Activated CD8-positive, alpha-beta T cell treated with anti-CD3 and anti-CD28 coated beads, Interleukin-2, amount 10 ng/mL, durations not matched to agents 7 days and 5 days (primary cell): Measurements from ENCODE around the gene ITGB1. TPM values are rescaled to one million over a fixed set of nuclear protein-coding genes. Genes with fewer than 3 reads are reported as not detected.
"Not testable (repeated sequence)": the region's sequence is repeated elsewhere in the genome, so short reads cannot be mapped to it uniquely, and the experiment has no call there.

Source experiments
- ATAC-seq: fragments of 150-1000 bp; cut with Tn5 transposase; one replicate; pipeline ENCODE4 v1.10.0; 2021; ENCODE audit warnings: moderate library complexity
- CTCF ChIA-PET: fragments of 350-600 bp; sonication (Branson Sonifier 250); formaldehyde crosslinking; loops from one replicate; lab custom pipeline; 2021; ENCODE audit warnings: antibody characterized with exemption; lab: Charles Lee
- POLR2A ChIA-PET: fragments of 350-600 bp; sonication (Branson Sonifier 250); formaldehyde crosslinking; loops from one replicate; lab custom pipeline; 2021; ENCODE audit warnings: antibody characterized with exemption; lab: Charles Lee
- DNase-seq: peaks from one replicate; pipeline ENCODE4 v3.0.0-alpha.2; 2020
- H3K27ac Mint-ChIP-seq: one replicate; pipeline ENCODE4 v1.8.0; 2021; ENCODE audit warnings: mild to moderate bottlenecking, mixed read lengths
- H3K27me3 Mint-ChIP-seq: one replicate; pipeline ENCODE4 v1.8.0; 2021; ENCODE audit warnings: low read depth, mixed read lengths
- H3K36me3 Mint-ChIP-seq: one replicate; pipeline ENCODE4 v1.8.0; 2021; ENCODE audit warnings: low read depth, mixed read lengths
- H3K4me1 Mint-ChIP-seq: one replicate; pipeline ENCODE4 v1.8.0; 2021; ENCODE audit warnings: low read depth, mixed read lengths
- H3K4me3 Mint-ChIP-seq: one replicate; pipeline ENCODE4 v1.8.0; 2021; ENCODE audit warnings: mild to moderate bottlenecking, mixed read lengths
- H3K9me3 Mint-ChIP-seq: one replicate; pipeline ENCODE4 v1.8.0; 2022; ENCODE audit warnings: mixed read lengths; ENCODE audit not compliant: insufficient read depth
- total RNA-seq, 2 experiments: library from RNA; stranded (reverse); gene quantifications; one replicate each; pipeline ENCODE4 v1.2.3, GENCODE V29; 2021

The ITGB1 gene
- total RNA-seq, 2 experiments from 2014 or later = 35.0 to 40.2 TPM

GRCh38 chr10:32927750-32928149 lies 30.3 kb downstream of the ITGB1 start:
- Mint-ChIP-seq H3K4me1 (peaks cover 15% of the 10 kb centered on the region), H3K36me3 (peaks cover 34% of the 10 kb centered on the region), H3K27ac (no peak overlapping the region), H3K27me3 (no peaks in the 10 kb centered on the region), H3K9me3 (peaks cover 10% of the 10 kb centered on the region), H3K4me3 (no peak overlapping the region)
- ChIA-PET POLR2A (no interaction called here), CTCF (no interaction called here)
- ATAC-seq = no peak
- no peak for DNase-seq

- no peak overlapping the region for H3K27ac Mint-ChIP-seq
- H3K9me3 Mint-ChIP-seq = peaks cover 10% of the 10 kb centered on the region
- POLR2A ChIA-PET = no interaction called here
- CTCF ChIA-PET = no interaction called here
- no peak overlapping the region for H3K4me3 Mint-ChIP-seq
- peaks cover 9% of the 10 kb centered on the region for H3K4me1 Mint-ChIP-seq
- peaks cover 41% of the 10 kb centered on the region for H3K36me3 Mint-ChIP-seq
- ATAC-seq (no peak), DNase-seq (no peak)
- H3K27me3 Mint-ChIP-seq = no peaks in the 10 kb centered on the region
Observed at GRCh38 chr10:32923849-32924248, 34.2 kb downstream of the ITGB1 start.

- H3K36me3 Mint-ChIP-seq = peaks cover 40% of the 10 kb centered on the region
Observed at GRCh38 chr10:32923134-32923533, 34.9 kb downstream of the ITGB1 start.

GRCh38 chr10:32922170-32922569 lies 35.9 kb downstream of the ITGB1 start:
- CTCF ChIA-PET = no interaction called here
- Mint-ChIP-seq H3K27me3 (no peaks in the 10 kb centered on the region), H3K9me3 (peaks cover 9% of the 10 kb centered on the region), H3K4me1 (peaks cover 8% of the 10 kb centered on the region), H3K36me3 (peaks cover 37% of the 10 kb centered on the region), H3K27ac (no peak overlapping the region), H3K4me3 (no peak overlapping the region)
- DNase-seq (no peak), ATAC-seq (no peak)
- POLR2A ChIA-PET = no interaction called here

More at GRCh38 chr10:32923134-32923533, 34.9 kb downstream of the ITGB1 start:
- Mint-ChIP-seq H3K9me3 (peaks cover 10% of the 10 kb centered on the region), H3K4me3 (no peak overlapping the region), H3K4me1 (peaks cover 8% of the 10 kb centered on the region), H3K27ac (no peak overlapping the region), H3K27me3 (no peaks in the 10 kb centered on the region)
- DNase-seq (no peak), ATAC-seq (no peak)
- ChIA-PET POLR2A (interaction anchor here (0.6 kb wide), 2 partner anchors 100 to 1891 kb away, joined by 3 read pairs; no protein-coding TSS in a partner anchor), CTCF (no interaction called here)

GRCh38 chr10:32917817-32918216 lies 40.2 kb downstream of the ITGB1 start:
- peaks cover 48% of the 10 kb centered on the region for H3K36me3 Mint-ChIP-seq
- H3K4me1 Mint-ChIP-seq, H3K27me3 Mint-ChIP-seq, H3K27ac Mint-ChIP-seq, CTCF ChIA-PET, H3K9me3 Mint-ChIP-seq, H3K4me3 Mint-ChIP-seq, DNase-seq, ATAC-seq, POLR2A ChIA-PET: not testable (repeated sequence)

GRCh38 chr10:32911285-32912016 lies 46.6 kb downstream of the ITGB1 start:
- ChIA-PET POLR2A (no interaction called here), CTCF (no interaction called here)
- Mint-ChIP-seq H3K4me3 (no peak overlapping the region), H3K4me1 (no peaks in the 10 kb centered on the region), H3K36me3 (peaks cover 47% of the 10 kb centered on the region), H3K27ac (no peak overlapping the region), H3K27me3 (no peaks in the 10 kb centered on the region), H3K9me3 (no peaks in the 10 kb centered on the region)
- ATAC-seq (no peak), DNase-seq (no peak)

- H3K9me3 Mint-ChIP-seq, H3K4me1 Mint-ChIP-seq, POLR2A ChIA-PET, H3K4me3 Mint-ChIP-seq, ATAC-seq, H3K27ac Mint-ChIP-seq, H3K27me3 Mint-ChIP-seq, DNase-seq: not testable (repeated sequence)
- CTCF ChIA-PET = interaction anchor here (1.0 to 1.6 kb wide), 2 partner anchors 97 to 99 kb away, joined by 3 to 6 read pairs; no protein-coding TSS in a partner anchor
- H3K36me3 Mint-ChIP-seq = peaks cover 35% of the 10 kb centered on the region
Observed at GRCh38 chr10:32909970-32910369, 48.1 kb downstream of the ITGB1 start.

GRCh38 chr10:32909456-32909855 lies 48.6 kb downstream of the ITGB1 start:
- Mint-ChIP-seq H3K4me1 (no peaks in the 10 kb centered on the region), H3K27ac (no peak overlapping the region), H3K9me3 (no peaks in the 10 kb centered on the region), H3K4me3 (no peak overlapping the region), H3K36me3 (peaks cover 30% of the 10 kb centered on the region), H3K27me3 (no peaks in the 10 kb centered on the region)
- ChIA-PET POLR2A (no interaction called here), CTCF (interaction anchor here (1.0 to 1.6 kb wide), 2 partner anchors 98 to 99 kb away, joined by 3 to 6 read pairs; no protein-coding TSS in a partner anchor)
- no peak for ATAC-seq
- no peak for DNase-seq

GRCh38 chr10:32906595-32906994 lies 51.4 kb downstream of the ITGB1 start:
- ATAC-seq (no peak), DNase-seq (no peak)
- no peak overlapping the region for H3K27ac Mint-ChIP-seq
- H3K4me1 Mint-ChIP-seq = no peaks in the 10 kb centered on the region
- H3K4me3 Mint-ChIP-seq = no peak overlapping the region
- ChIA-PET POLR2A (no interaction called here), CTCF (no interaction called here)
- no peaks in the 10 kb centered on the region for H3K27me3 Mint-ChIP-seq
- H3K36me3 Mint-ChIP-seq = peaks cover 15% of the 10 kb centered on the region
- H3K9me3 Mint-ChIP-seq = no peaks in the 10 kb centered on the region

- POLR2A ChIA-PET = no interaction called here
- CTCF ChIA-PET = no interaction called here
- Mint-ChIP-seq H3K9me3 (no peaks in the 10 kb centered on the region), H3K4me1 (no peaks in the 10 kb centered on the region), H3K27me3 (no peaks in the 10 kb centered on the region), H3K27ac (no peak overlapping the region), H3K4me3 (no peak overlapping the region), H3K36me3 (peaks cover 10% of the 10 kb centered on the region)
- DNase-seq (no peak), ATAC-seq (no peak)
Observed at GRCh38 chr10:32905466-32905865, 52.6 kb downstream of the ITGB1 start.

GRCh38 chr10:32901815-32902214 lies 56.2 kb downstream of the ITGB1 start:
- peaks cover 9% of the 10 kb centered on the region for H3K36me3 Mint-ChIP-seq
- H3K9me3 Mint-ChIP-seq = no peaks in the 10 kb centered on the region
- no peaks in the 10 kb centered on the region for H3K27me3 Mint-ChIP-seq
- no peak for ATAC-seq
- ChIA-PET CTCF (no interaction called here), POLR2A (no interaction called here)
- no peak overlapping the region for H3K27ac Mint-ChIP-seq
- no peaks in the 10 kb centered on the region for H3K4me1 Mint-ChIP-seq
- DNase-seq = no peak
- H3K4me3 Mint-ChIP-seq = no peak overlapping the region

GRCh38 chr10:32895200-32895968 lies 62.6 kb downstream of the ITGB1 start:
- H3K27ac Mint-ChIP-seq, H3K27me3 Mint-ChIP-seq, CTCF ChIA-PET, H3K4me3 Mint-ChIP-seq, H3K9me3 Mint-ChIP-seq, ATAC-seq, H3K4me1 Mint-ChIP-seq, POLR2A ChIA-PET, DNase-seq: not testable (repeated sequence)
- H3K36me3 Mint-ChIP-seq = peaks cover 11% of the 10 kb centered on the region
